H1 (cell line): Measurements from ENCODE around the gene CBY2. TPM values are rescaled to one million over a fixed set of nuclear protein-coding genes. Genes with fewer than 3 reads are reported as not detected.

Source experiments
- CTCF ChIP-seq, 3 experiments: IDR thresholded peaks; 1 replicate in 2 of 3; 2 replicates in 1 of 3; pipeline versions ENCODE4 v1.5.1 to v1.6.1; 2011; ENCODE audit warnings: low read length in 3 of 3, mild to moderate bottlenecking in 3 of 3, inconsistent platforms in 2 of 3, low read depth in 1 of 3, moderate library complexity in 1 of 3; ENCODE audit not compliant: insufficient read depth in 1 of 3; ENCODE audit errors: control extremely low read depth in 1 of 3
- polyA plus RNA-seq, 7 experiments: library from polyadenylated mRNA; depleted of rRNA in 3 of 7; stranded (reverse) in 5 of 7; unstranded in 2 of 7; fragments of >200 nt in 5 of 7; fragments of 200-250 nt in 2 of 7; gene quantifications; 1 replicate in 5 of 7; 2 replicates in 1 of 7; 4 replicates in 1 of 7; pipeline versions ENCODE4 v1.2.1 to v1.2.3, GENCODE V29; 2011 to 2013; ENCODE audit warnings: missing spikeins in 2 of 7, mixed read lengths in 2 of 7
- total RNA-seq: library from RNA; stranded (reverse); fragmentation: NEBNext Ultra II Directional; extraction: Animal tissue kit (Norgen Biotek cat#: 25700); gene quantifications from 2 replicates; pipeline ENCODE4 v1.2.1, GENCODE V29; 2021

Gene CBY2
- total and polyA plus RNA-seq, 2 of the 8 experiments (the other 6 are each of a cell fraction or from before 2014, with no cell fraction given), result not detected

- no peak for TF ChIP-seq CTCF (IDR thresholded peaks at IDR 0.05; ENCODE audit: control extremely low read depth in 1 of 3, insufficient read depth in 1 of 3, low read depth in 1 of 3, low read length in 3 of 3)
Measured at GRCh38 chr13:45670189-45670885, 31.8 kb upstream of the CBY2 start (continued).
